HCT116 (cell line): ENCODE measurements around the gene CUZD1. TPM values are rescaled to one million over a fixed set of nuclear protein-coding genes. Genes with fewer than 3 reads are reported as not detected.

Source experiments
- ATAC-seq: fragments of 200-7000 bp; cut with Tn5 transposase; 2 replicates; pipeline ENCODE4 v1.9.1; 2020; ENCODE audit warnings: mild to moderate bottlenecking, moderate library complexity
- BruUV-seq: library from RNA; stranded (reverse); fragments of 400-500 nt; replicated peaks from 2 replicates; lab custom pipeline; 2021; lab: Mats Ljungman, UMichigan
- CTCF ChIA-PET: fragments of 300-600 bp; sonication (Branson Sonifier 250); formaldehyde crosslinking; loops from one replicate; lab custom pipeline; 2021; ENCODE audit warnings: antibody characterized with exemption; lab: Charles Lee
- POLR2A ChIA-PET: fragments of 300-600, 350-600 bp; sonication (Branson Sonifier 250); formaldehyde crosslinking; loops from one replicate; lab custom pipeline; 2021; ENCODE audit warnings: antibody characterized with exemption; lab: Charles Lee
- RAD21 ChIA-PET, 2 experiments: fragments of 300-600 bp; sonication (Branson Sonifier 250); formaldehyde crosslinking; loops; one replicate each; lab custom pipeline; 2023; ENCODE audit warnings: low total read pairs in 2 of 2; ENCODE audit not compliant: uncharacterized antibody in 2 of 2, unreplicated experiment in 2 of 2, low non-redundant PET in 1 of 2; lab: Charles Lee
- DNase-seq: peaks from one replicate; pipeline ENCODE4 v3.0.0-alpha.2; 2010; ENCODE audit warnings: low read depth, low spot score
- H2AFZ ChIP-seq: fragments of 200-600 bp; shearing (Covaris generic), sonication (generic); 2 replicates; pipeline ENCODE4 v1.6.1; 2017; ENCODE audit warnings: low read depth, mixed run types, mixed read lengths, antibody characterized with exemption, low read length; ENCODE audit not compliant: poor library complexity, severe bottlenecking
- H3K27ac ChIP-seq: 2 replicates; pipeline ENCODE4 v1.5.1; 2012; ENCODE audit warnings: low read depth, low read length
- H3K27me3 ChIP-seq: fragments of 200-600 bp; sonication (generic); 2 replicates; pipeline ENCODE4 v1.6.1; 2016; ENCODE audit warnings: mixed run types, low read length, mixed read lengths; ENCODE audit not compliant: insufficient read depth
- H3K36me3 ChIP-seq, 2 experiments: fragments of 200-500 bp in 1 of 2; fragments of 200-600 bp in 1 of 2; sonication (Bioruptor generic) in 1 of 2; sonication (generic) in 1 of 2; 2 replicates each; pipeline versions ENCODE4 v1.5.1 to v1.6.1; 2014 to 2016; ENCODE audit warnings: low read length in 2 of 2, inconsistent platforms in 1 of 2, mixed read lengths in 1 of 2, mixed run types in 1 of 2; ENCODE audit not compliant: insufficient read depth in 2 of 2, control insufficient read depth in 1 of 2
- H3K4me1 ChIP-seq, 2 experiments: fragments of 200-600 bp in 1 of 2; sonication (generic) in 1 of 2; 2 replicates each; pipeline versions ENCODE4 v1.5.1 to v1.6.1; 2012 to 2017; ENCODE audit warnings: low read length in 2 of 2, inconsistent platforms in 1 of 2, mild to moderate bottlenecking in 1 of 2, mixed read lengths in 1 of 2, mixed run types in 1 of 2, moderate library complexity in 1 of 2; ENCODE audit not compliant: insufficient read depth in 2 of 2, control insufficient read depth in 1 of 2
- H3K4me2 ChIP-seq: fragments of 200-600 bp; sonication (generic); 2 replicates; pipeline ENCODE4 v1.6.1; 2017; ENCODE audit warnings: mixed run types, low read length, mixed read lengths
- H3K4me3 ChIP-seq, 2 experiments: fragments of 200-600 bp in 1 of 2; sonication (generic) in 1 of 2; replicated peaks in 1 of 2; 2 replicates each; pipeline ENCODE4 v1.5.1; 2011 to 2016; ENCODE audit warnings: low read length in 2 of 2, control low read depth in 1 of 2, low read depth in 1 of 2, mild to moderate bottlenecking in 1 of 2, mixed read lengths in 1 of 2, mixed run types in 1 of 2
- H3K79me2 ChIP-seq: fragments of 200-600 bp; sonication (generic); 2 replicates; pipeline ENCODE4 v1.6.1; 2017; ENCODE audit warnings: mild to moderate bottlenecking, mixed run types, low read length, moderate library complexity, mixed read lengths; ENCODE audit not compliant: insufficient read depth
- H3K9ac ChIP-seq: fragments of 200-600 bp; sonication (generic); 2 replicates; pipeline ENCODE4 v1.6.1; 2016; ENCODE audit warnings: low read length, mixed read lengths
- H3K9me2 ChIP-seq: fragments of 200-600 bp; sonication (generic), shearing (Covaris generic); 2 replicates; pipeline ENCODE4 v1.6.1; 2017; ENCODE audit warnings: mixed run types, mild to moderate bottlenecking, moderate library complexity; ENCODE audit not compliant: insufficient read depth
- H3K9me3 ChIP-seq, 2 experiments: fragments of 200-500 bp in 1 of 2; fragments of 200-600 bp in 1 of 2; sonication (Bioruptor generic) in 1 of 2; sonication (generic) in 1 of 2; 2 replicates each; pipeline ENCODE4 v1.6.1; 2014 to 2017; ENCODE audit warnings: low read length in 2 of 2, mixed read lengths in 2 of 2, inconsistent platforms in 1 of 2, low read depth in 1 of 2, mild to moderate bottlenecking in 1 of 2, mixed run types in 1 of 2, moderate library complexity in 1 of 2; ENCODE audit not compliant: control insufficient read depth in 1 of 2, insufficient read depth in 1 of 2
- H4K20me1 ChIP-seq: fragments of 200-600 bp; sonication (generic), shearing (Covaris generic); 2 replicates; pipeline ENCODE4 v1.6.1; 2017; ENCODE audit warnings: mixed run types, mild to moderate bottlenecking, moderate library complexity; ENCODE audit not compliant: insufficient read depth
- CBX3 ChIP-seq: IDR thresholded peaks from 2 replicates; pipeline ENCODE4 v1.6.1; 2012; ENCODE audit warnings: low read depth
- CEBPB ChIP-seq: IDR thresholded peaks from 2 replicates; pipeline ENCODE4 v1.6.1; 2012; ENCODE audit warnings: low read depth
- EGR1 ChIP-seq: IDR thresholded peaks from 2 replicates; pipeline ENCODE4 v1.6.1; 2012; ENCODE audit warnings: low read depth
- ELF1 ChIP-seq: IDR thresholded peaks from 2 replicates; pipeline ENCODE4 v1.6.1; 2012; ENCODE audit warnings: low read depth, borderline replicate concordance
- EZH2 ChIP-seq: fragments of 200-600 bp; sonication (generic); IDR thresholded peaks from 2 replicates; pipeline ENCODE4 v1.6.1; 2017; ENCODE audit warnings: antibody characterized with exemption, mixed run types
- EZH2phosphoT487 ChIP-seq: fragments of 200-600 bp; IDR thresholded peaks from 2 replicates; pipeline ENCODE4 v1.6.1; 2018; ENCODE audit warnings: antibody characterized with exemption, borderline replicate concordance
- FOSL1 ChIP-seq: IDR thresholded peaks from 2 replicates; pipeline ENCODE4 v1.6.1; 2012; ENCODE audit warnings: low read depth
- POLR2A ChIP-seq: IDR thresholded peaks from 2 replicates; pipeline ENCODE4 v1.7.0; 2011; ENCODE audit warnings: borderline replicate concordance; ENCODE audit not compliant: insufficient read depth, insufficient read length; ENCODE audit errors: extremely low read depth
- RAD21 ChIP-seq: IDR thresholded peaks from 2 replicates; pipeline ENCODE4 v1.6.1; 2012; ENCODE audit warnings: low read depth, mild to moderate bottlenecking
- SIN3A ChIP-seq: IDR thresholded peaks from 2 replicates; pipeline ENCODE4 v1.6.1; 2012; ENCODE audit warnings: low read depth
- SP1 ChIP-seq: IDR thresholded peaks from 2 replicates; pipeline ENCODE4 v1.6.1; 2012; ENCODE audit warnings: low read depth
- TCF7L2 ChIP-seq: IDR thresholded peaks from 2 replicates; pipeline ENCODE4 v1.7.0; 2011; ENCODE audit warnings: borderline replicate concordance, inconsistent platforms; ENCODE audit not compliant: insufficient read depth, insufficient read length; ENCODE audit errors: extremely low read depth
- ZFX ChIP-seq: fragments of 450-650 bp; IDR thresholded peaks from 2 replicates; pipeline ENCODE4 v1.6.1; 2017
- ZNF274 ChIP-seq: fragments of 200-500 bp; sonication (Bioruptor generic); IDR thresholded peaks from 2 replicates; pipeline ENCODE4 v1.6.1; 2014; ENCODE audit warnings: mild to moderate bottlenecking, low read depth, low read length, inconsistent platforms
- intact Hi-C: fragments of 100-400 bp; cut with micrococcal nuclease; formaldehyde crosslinking; loops from 2 replicates; pipeline ENCODE4 v1.10.0; 2022
- total RNA-seq: library from RNA; stranded (reverse); gene quantifications from one replicate; pipeline ENCODE4 v1.2.1, GENCODE V29; 2021; ENCODE audit not compliant: unreplicated experiment
- TF ChIP-seq, protein P1 (sequence below), 3 experiments: fragments of 200-600 bp in 1 of 3; sonication (generic) in 1 of 3; IDR thresholded peaks in 2 of 3; conservative IDR thresholded peaks in 1 of 3; 2 replicates each; pipeline ENCODE4 v1.5.1; 2012 to 2017; ENCODE audit warnings: low read depth in 2 of 3, low read length in 2 of 3, antibody characterized with exemption in 1 of 3, borderline replicate concordance in 1 of 3, control low read depth in 1 of 3, mild to moderate bottlenecking in 1 of 3, mixed read lengths in 1 of 3, mixed run types in 1 of 3, moderate library complexity in 1 of 3; ENCODE audit not compliant: insufficient read depth in 1 of 3
- TF ChIP-seq, protein P2 (sequence below): IDR thresholded peaks from 2 replicates; pipeline ENCODE4 v1.6.1; 2011; ENCODE audit warnings: mild to moderate bottlenecking, low read length, moderate library complexity; ENCODE audit not compliant: insufficient replicate concordance; ENCODE audit errors: extremely low read depth

The CUZD1 gene
- total RNA-seq, 1 experiment from 2014 or later: 1.7 TPM

DNA sequence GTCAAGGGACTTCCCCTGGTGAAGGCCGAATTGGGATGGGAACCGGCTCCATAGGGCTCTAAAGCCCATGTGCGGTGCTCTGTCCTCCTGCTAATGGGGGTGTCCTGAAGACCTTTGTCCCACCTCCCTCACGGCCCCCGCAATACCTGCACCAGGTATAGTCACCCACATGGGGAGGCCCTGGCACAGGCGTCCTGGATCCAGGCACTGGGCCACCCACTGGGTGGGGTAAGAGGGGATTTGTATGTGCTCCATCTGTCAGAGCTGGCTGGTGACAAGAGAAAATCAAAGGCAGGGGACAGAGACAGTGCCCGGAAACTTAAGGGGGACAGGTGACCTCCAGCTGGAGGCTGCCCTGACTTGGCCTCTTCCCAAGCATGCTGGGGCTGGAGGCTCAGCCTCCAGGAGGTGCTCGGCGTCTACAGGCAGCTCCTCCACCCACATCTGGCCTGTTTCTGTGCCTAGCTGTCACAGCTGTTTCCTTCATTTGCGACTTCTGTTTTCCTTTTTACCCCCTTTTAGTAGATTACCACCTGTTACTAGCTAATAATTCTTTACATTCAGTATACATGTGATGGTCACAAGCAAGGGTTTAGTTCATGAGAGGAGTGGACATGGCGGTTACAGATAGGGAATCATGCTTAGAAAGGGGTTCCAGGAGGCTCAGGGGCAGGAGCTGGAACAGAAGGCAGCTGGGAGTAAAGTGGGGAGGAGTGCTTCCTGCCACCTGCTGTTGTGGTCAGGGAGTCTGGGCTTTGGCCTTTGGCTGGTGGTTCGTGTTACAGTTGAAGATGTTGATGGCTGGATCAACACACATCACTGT is 2.3 kb upstream of the CUZD1 start:
- intact Hi-C loops: no loop called here
- Histone ChIP-seq H3K9me3 (no peaks in the 10 kb centered on the region), H2AFZ (no peak overlapping the region), H3K27me3 (no peaks in the 10 kb centered on the region), H4K20me1 (no peaks in the 10 kb centered on the region), H3K9me2 (no peaks in the 10 kb centered on the region), H3K4me2 (no peak overlapping the region), H3K4me1 (peaks cover 13 to 15% of the 10 kb centered on the region in 2 experiments; a peak in 3 of 4 replicates), H3K36me3 (no peaks in the 10 kb centered on the region), H3K4me3 (no peak overlapping the region), H3K27ac (no peak overlapping the region), H3K79me2 (no peaks in the 10 kb centered on the region; the same call in 1 of the 2 replicates), H3K9ac (no peak overlapping the region)
- no peak for DNase-seq
- ChIA-PET POLR2A (no interaction called here), CTCF (no interaction called here), RAD21 (no interaction called here)
- no peak for ATAC-seq
- no TSS peak for BruUV-seq
- no peak for TF ChIP-seq FOSL1
- TF ChIP-seq, protein P1, sequence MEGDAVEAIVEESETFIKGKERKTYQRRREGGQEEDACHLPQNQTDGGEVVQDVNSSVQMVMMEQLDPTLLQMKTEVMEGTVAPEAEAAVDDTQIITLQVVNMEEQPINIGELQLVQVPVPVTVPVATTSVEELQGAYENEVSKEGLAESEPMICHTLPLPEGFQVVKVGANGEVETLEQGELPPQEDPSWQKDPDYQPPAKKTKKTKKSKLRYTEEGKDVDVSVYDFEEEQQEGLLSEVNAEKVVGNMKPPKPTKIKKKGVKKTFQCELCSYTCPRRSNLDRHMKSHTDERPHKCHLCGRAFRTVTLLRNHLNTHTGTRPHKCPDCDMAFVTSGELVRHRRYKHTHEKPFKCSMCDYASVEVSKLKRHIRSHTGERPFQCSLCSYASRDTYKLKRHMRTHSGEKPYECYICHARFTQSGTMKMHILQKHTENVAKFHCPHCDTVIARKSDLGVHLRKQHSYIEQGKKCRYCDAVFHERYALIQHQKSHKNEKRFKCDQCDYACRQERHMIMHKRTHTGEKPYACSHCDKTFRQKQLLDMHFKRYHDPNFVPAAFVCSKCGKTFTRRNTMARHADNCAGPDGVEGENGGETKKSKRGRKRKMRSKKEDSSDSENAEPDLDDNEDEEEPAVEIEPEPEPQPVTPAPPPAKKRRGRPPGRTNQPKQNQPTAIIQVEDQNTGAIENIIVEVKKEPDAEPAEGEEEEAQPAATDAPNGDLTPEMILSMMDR (IDR thresholded peaks at IDR 0.05 in 2 of 3, conservative IDR thresholded peaks at IDR 0.05 in 1 of 3; ENCODE audit: borderline replicate concordance in 1 of 3, insufficient read depth in 1 of 3, low read depth in 2 of 3, low read length in 2 of 3): no peak
- TF ChIP-seq ZNF274: no peak
- no peak for TF ChIP-seq EZH2phosphoT487
- TF ChIP-seq, protein P2, sequence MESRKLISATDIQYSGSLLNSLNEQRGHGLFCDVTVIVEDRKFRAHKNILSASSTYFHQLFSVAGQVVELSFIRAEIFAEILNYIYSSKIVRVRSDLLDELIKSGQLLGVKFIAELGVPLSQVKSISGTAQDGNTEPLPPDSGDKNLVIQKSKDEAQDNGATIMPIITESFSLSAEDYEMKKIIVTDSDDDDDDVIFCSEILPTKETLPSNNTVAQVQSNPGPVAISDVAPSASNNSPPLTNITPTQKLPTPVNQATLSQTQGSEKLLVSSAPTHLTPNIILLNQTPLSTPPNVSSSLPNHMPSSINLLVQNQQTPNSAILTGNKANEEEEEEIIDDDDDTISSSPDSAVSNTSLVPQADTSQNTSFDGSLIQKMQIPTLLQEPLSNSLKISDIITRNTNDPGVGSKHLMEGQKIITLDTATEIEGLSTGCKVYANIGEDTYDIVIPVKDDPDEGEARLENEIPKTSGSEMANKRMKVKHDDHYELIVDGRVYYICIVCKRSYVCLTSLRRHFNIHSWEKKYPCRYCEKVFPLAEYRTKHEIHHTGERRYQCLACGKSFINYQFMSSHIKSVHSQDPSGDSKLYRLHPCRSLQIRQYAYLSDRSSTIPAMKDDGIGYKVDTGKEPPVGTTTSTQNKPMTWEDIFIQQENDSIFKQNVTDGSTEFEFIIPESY: no peak
- TF ChIP-seq SP1: no peak
- no peak for TF ChIP-seq EGR1
- no peak for TF ChIP-seq ELF1
- TF ChIP-seq ZFX: no peak
- TF ChIP-seq EZH2: no peak
- TF ChIP-seq CEBPB: no peak
- no peak for TF ChIP-seq SIN3A
- TF ChIP-seq CBX3: no peak
- no peak for TF ChIP-seq POLR2A
- no peak for TF ChIP-seq RAD21
- no peak for TF ChIP-seq TCF7L2
